Fibroblast of pulmonary artery (primary cell): ENCODE results near the gene RNF4.

Source experiments
- DNase-seq: peaks from one replicate; pipeline ENCODE4 v3.0.0-alpha.2; 2010; ENCODE audit warnings: low read depth
- H3K4me3 ChIP-seq: replicated peaks from 2 replicates; pipeline ENCODE4 v1.5.1; 2011; ENCODE audit warnings: low read depth, mild to moderate bottlenecking, control low read depth, low read length, moderate library complexity
- CTCF ChIP-seq: IDR thresholded peaks from 2 replicates; pipeline ENCODE4 v1.5.1; 2011; ENCODE audit warnings: mild to moderate bottlenecking, control low read depth, low read length, inconsistent platforms; ENCODE audit errors: missing control alignments

RNF4 gene

DNA sequence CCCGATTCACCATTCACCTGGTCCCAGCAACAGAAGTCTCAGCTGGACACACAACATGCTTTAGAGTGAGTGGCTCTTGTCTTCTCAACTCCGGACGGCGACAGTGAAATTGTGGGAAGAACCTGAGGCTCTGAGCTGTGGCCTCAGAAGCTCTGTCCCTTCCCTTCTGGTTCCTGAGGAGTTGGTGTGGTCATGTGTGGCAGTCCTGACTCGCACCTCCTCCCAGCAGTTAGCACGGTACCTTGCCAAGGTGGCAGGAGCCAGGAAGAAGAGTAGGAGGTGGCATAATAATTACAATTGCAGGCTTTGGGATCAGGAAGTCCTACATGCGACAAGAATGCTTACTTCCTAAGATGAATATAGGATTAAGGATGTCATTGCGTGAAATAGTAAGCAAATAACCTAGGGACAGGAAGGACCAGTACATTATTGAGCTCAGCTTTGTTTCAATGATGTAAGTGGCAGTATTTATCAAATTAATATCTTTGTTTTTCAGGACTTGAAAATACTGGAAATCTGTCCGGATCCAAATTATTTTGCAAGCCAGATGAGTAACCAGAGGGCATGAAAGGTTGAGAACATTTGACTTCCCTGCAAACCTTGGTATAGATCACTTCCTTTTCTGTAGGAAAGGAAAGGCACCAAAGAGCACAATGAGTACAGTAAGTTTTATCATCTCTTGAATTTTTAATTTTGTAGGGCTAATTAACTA, 21.1 kb downstream of the RNF4 start:
- no peak overlapping the region for H3K4me3 ChIP-seq
- DNase-seq: peak; percentile 45
- no peak for TF ChIP-seq CTCF

- DNase-seq: no peak
- no peak for TF ChIP-seq CTCF
- no peak overlapping the region for H3K4me3 ChIP-seq
Measured at GRCh38 chr4:2492970-2493369, 24.1 kb downstream of the RNF4 start.

DNA sequence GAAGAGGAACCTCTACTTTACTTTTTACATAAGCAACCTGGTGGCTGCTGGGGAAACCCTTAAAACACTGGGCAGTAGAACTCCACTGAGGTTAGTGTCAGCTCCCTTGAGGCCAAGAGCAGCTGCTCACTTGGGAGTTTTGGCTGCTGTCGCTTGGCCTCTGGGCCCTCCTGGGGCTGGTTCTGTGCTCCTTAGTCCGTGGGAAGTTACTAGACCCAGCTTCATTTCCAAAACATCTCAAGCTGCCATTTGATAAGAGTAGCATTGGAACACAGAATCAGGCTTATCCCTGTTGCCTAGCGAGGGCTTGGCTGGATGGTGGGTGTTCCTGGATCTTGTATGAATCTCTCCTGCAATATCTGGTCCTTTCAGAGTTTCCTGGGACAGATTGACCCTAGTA, 26.1 kb downstream of the RNF4 start:
- H3K4me3 ChIP-seq: no peak overlapping the region
- TF ChIP-seq CTCF: no peak
- no peak for DNase-seq

GRCh38 chr4:2497324-2497723, 28.4 kb downstream of the RNF4 start:
- H3K4me3 ChIP-seq: no peak overlapping the region
- TF ChIP-seq CTCF: no peak
- DNase-seq: no peak

GRCh38 chr4:2497931-2498330, 29.0 kb downstream of the RNF4 start:
- no peak for DNase-seq
- H3K4me3 ChIP-seq: no peak overlapping the region
- no peak for TF ChIP-seq CTCF

DNA sequence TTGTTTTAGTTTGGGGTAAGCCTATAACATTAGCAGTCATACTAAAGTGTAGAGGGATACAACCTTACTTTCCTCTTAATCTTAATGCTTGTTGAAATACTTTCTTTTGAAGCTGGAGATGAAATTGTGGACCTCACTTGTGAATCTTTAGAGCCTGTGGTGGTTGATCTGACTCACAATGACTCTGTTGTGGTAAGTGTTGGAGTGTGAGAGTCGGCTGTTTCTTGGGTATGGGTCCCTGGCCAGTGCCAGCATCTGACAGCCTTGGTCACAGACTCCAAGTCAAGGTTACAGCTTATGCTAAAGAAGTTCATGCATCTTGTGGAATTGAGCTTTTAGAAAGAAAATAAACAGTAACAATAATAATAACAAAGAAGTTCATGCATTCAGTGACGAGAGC, 31.6 kb downstream of the RNF4 start:
- DNase-seq: no peak
- H3K4me3 ChIP-seq: no peak overlapping the region
- no peak for TF ChIP-seq CTCF

DNA sequence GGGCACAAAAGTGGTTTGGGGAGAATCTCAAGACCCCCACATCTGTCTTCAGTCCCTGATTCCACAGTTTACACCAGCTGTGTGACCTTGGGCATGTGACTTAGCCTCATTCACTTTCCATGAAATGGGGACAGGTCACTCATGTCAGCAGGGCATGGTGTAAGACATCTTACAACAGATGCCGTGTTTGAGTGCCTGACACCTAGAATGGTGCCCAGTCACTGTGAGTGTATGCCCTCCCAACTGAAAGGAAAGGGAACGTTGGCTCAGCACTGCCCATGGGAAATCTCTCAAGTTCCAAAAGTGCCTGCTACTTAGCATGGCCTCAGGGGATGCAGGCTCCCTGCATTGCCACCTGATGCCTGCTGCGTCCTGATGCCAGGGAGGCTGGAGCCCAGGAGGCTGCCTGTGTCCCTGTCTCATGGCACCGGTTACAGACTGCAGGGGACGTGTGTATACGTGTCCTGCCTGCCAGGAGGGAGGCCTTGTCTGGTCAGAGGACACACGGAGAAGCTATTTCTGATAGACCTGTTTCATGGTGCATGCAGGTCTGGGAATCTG, 32.2 kb downstream of the RNF4 start:
- no peak for TF ChIP-seq CTCF

More for the DNA sequence above, 32.2 kb downstream of the RNF4 start:
- H3K4me3 ChIP-seq: no peak overlapping the region
- DNase-seq: no peak
